Ishikawa (cell line): ENCODE results near the gene RPL36.

Experiments
- EGR1 ChIP-seq: IDR thresholded peaks from 2 replicates; pipeline ENCODE4 v1.6.1; 2012
- RAD21 ChIP-seq: IDR thresholded peaks from 2 replicates; pipeline ENCODE4 v1.6.1; 2012; ENCODE audit warnings: low read depth
- REST ChIP-seq: IDR thresholded peaks from 2 replicates; pipeline ENCODE4 v1.6.1; 2012; ENCODE audit warnings: low read depth, mild to moderate bottlenecking
- TAF1 ChIP-seq: IDR thresholded peaks from 2 replicates; pipeline ENCODE4 v1.6.1; 2012; ENCODE audit warnings: low read depth, mild to moderate bottlenecking
- YY1 ChIP-seq: IDR thresholded peaks from 2 replicates; pipeline ENCODE4 v1.6.1; 2012; ENCODE audit warnings: low read depth

- TF ChIP-seq EGR1 (no peak), REST (no peak), RAD21 (no peak), TAF1 (peak; percentile 76), YY1 (peak; percentile 77)
Measured at GRCh38 chr19:5680437-5681368, 9.4 kb upstream of the RPL36 start, which contains the start of the genes HSD11B1L and MICOS13.
